Measurements from ENCODE around the gene MCHR1.
"Not testable (repeated sequence)": the region's sequence is repeated elsewhere in the genome, so short reads cannot be mapped to it uniquely, and the experiment has no call there.

DNA sequence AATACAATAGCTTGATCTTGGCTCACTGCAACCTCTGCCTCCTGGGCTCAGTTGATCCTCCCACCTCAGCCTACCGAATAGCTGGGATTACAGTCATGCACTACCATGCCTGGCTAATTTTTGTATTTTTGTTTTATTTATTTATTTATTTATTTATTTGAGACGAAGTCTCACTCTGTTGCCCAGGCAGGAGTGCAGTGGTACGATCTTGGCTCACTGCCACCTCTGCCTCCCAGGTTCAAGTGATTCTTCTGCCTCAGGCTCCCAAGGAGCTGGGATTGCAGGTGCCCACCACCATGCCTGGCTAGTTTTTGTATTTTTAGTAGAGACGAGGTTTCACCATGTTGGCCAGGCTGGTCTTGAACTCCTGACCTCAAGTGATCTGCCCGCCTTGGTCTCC lies 38.4 kb downstream of the MCHR1 start:
- TF ChIP-seq, protein P1, sequence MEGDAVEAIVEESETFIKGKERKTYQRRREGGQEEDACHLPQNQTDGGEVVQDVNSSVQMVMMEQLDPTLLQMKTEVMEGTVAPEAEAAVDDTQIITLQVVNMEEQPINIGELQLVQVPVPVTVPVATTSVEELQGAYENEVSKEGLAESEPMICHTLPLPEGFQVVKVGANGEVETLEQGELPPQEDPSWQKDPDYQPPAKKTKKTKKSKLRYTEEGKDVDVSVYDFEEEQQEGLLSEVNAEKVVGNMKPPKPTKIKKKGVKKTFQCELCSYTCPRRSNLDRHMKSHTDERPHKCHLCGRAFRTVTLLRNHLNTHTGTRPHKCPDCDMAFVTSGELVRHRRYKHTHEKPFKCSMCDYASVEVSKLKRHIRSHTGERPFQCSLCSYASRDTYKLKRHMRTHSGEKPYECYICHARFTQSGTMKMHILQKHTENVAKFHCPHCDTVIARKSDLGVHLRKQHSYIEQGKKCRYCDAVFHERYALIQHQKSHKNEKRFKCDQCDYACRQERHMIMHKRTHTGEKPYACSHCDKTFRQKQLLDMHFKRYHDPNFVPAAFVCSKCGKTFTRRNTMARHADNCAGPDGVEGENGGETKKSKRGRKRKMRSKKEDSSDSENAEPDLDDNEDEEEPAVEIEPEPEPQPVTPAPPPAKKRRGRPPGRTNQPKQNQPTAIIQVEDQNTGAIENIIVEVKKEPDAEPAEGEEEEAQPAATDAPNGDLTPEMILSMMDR (conservative IDR thresholded peaks at IDR 0.05; ENCODE audit: low read depth, low read length), result not testable (repeated sequence)
- not testable (repeated sequence) for TF ChIP-seq EZH2 (IDR thresholded peaks at IDR 0.05; ENCODE audit: borderline replicate concordance, low read depth, low read length, poor library complexity, severe bottlenecking)
